NCI-H2171 treated with DMSO at 0.1 percent for 48 hours (cell line): ENCODE measurements around the gene HOXB5.

Source experiments
- DNase-seq: peaks from one replicate; lab custom pipeline; 2025; lab: John Stamatoyannopoulos, UW

Gene HOXB5

GRCh38 chr17:48589060-48589830, 4.3 kb downstream of the HOXB5 start:
- DNase-seq: no peak

- no peak for DNase-seq
Observed at GRCh38 chr17:48588528-48588927, 5.1 kb downstream of the HOXB5 start.

- DNase-seq: no peak
Observed at GRCh38 chr17:48588074-48588415, 5.5 kb downstream of the HOXB5 start.

- no peak for DNase-seq
Observed at GRCh38 chr17:48587276-48588073, 6.1 kb downstream of the HOXB5 start.

DNA sequence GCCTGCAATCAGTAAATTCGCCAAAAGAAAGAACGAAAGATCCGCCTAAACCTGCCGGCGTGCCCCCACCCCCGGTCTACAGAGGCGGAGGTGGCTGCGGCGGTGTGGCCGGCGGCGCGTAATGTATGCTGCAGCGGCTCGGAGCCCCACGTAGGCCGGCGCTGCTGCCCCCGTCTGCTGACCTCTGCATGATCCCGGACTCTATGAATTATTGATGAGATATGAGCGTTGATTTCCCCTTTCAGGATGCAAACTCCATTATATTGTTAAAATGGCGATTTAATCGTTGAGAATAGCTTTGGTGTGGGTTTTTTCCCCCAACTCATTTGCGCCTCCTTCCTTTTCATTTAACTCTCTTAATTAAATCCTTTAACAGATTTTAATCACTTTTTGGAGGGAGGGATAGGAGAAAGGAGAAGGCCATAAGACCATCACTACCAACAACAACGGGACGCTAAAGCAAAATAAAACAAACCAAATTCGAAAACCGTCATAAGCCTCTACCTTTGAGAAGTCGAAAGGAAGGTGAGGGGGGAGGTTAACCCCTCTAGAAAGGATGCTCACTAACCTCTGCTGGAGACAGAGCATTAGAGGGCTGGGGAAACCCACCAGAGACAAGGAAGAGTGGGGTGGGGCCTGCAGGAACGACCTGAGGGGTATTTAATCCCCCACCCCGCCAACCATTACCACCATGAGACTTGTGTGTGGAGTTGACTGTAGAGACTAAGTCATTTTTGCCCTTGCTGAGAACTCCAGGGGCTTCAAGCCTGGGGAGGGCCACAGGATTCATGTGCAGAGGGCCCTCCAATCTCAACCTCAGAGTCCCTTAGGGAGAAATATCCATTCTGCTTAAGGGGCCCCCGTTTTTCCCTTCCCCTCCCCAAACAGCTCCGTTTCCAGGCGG, 7.0 kb downstream of the HOXB5 start:
- no peak for DNase-seq

- no peak for DNase-seq
Observed at GRCh38 chr17:48584223-48584741, 9.3 kb downstream of the HOXB5 start.

- no peak for DNase-seq
Observed at GRCh38 chr17:48583708-48584222, 9.8 kb downstream of the HOXB5 start.

GRCh38 chr17:48582750-48583069, 10.9 kb downstream of the HOXB5 start:
- no peak for DNase-seq

- no peak for DNase-seq
Observed at GRCh38 chr17:48579760-48580554, 13.6 kb downstream of the HOXB5 start.

DNA sequence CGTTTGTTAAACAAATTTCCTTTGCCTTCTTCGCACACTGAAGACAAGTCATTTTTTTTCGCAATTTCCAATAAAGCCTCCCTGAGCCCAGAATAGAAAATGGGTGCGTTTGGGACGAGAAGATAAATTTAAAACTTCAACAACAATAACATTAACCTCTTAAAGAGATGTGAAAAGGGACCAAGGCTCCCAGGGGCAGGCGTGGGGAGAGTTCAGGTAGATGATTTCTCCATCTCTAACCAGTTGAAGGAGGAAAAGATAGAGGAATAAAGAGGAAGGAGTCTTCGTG, 14.2 kb downstream of the HOXB5 start:
- no peak for DNase-seq

GRCh38 chr17:48578616-48579470, 14.7 kb downstream of the HOXB5 start:
- DNase-seq: no peak

DNA sequence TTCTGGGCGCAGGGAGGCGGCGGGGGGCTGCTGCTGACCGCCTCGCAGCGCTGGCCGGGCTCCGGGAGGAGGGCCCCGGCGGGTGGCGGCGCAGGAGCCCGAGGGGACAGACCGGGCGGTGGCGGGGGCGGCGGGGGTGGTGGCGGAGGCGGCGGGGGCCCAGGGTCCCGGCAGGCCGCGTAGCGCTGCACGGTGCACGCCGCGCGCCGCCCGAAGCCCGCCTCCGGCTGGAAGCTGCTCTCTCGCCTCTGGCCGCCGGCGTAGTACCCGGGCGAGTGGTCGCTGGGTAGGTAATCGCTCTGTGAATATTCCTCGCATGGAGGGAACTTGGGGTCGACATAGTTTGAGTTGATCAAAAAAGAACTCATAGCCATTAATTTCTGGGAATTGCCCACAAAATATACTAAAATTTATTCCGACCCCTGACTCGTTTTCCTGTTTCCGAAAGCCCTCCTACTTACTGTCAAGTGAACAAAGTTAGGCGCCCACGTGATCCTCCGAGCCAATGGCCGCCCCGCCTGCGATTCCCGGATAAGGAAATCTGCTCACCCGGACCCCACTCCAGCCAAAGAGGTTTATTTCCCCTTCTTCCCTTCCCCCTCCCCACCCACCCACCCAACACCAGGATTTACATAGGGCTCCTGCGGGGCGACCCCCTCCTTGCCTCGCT, 15.5 kb downstream of the HOXB5 start, which contains the start of gene HOXB4:
TSS of gene HOXB4 (minus strand) at position 405 of the 670 bp plus-strand sequence. CDS start at position 374, 31 bp downstream.
- DNase-seq: no peak

DNA sequence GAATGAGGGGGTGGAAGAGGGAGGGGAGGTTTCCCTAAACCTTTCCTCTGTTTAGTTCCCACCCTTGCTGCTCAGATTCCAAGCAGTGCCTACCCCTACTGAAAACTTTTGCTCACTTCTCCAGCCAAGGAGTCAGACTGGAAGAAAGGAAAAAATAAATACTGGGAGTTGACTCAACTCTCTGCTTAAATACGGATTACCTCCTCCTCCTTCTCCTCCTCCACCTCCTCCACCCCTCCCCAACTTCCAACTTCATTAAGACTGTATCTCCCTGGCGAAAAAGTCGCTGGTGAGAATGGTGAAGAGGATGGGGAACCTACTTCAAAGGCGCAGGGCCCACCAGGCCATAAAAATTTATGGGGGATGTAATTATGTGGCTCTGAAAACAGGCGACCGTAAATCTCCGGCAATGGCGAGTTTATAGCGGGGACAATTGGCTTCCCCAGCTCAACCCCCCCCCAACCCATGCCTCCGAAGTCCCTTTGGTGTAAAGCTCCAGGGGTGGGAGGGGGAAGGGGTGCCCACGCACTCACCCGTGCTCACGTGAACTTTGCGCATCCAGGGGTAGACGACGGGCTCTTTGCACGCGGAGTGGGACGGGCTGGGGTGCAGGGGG, 16.1 kb downstream of the HOXB5 start:
- no peak for DNase-seq

DNA sequence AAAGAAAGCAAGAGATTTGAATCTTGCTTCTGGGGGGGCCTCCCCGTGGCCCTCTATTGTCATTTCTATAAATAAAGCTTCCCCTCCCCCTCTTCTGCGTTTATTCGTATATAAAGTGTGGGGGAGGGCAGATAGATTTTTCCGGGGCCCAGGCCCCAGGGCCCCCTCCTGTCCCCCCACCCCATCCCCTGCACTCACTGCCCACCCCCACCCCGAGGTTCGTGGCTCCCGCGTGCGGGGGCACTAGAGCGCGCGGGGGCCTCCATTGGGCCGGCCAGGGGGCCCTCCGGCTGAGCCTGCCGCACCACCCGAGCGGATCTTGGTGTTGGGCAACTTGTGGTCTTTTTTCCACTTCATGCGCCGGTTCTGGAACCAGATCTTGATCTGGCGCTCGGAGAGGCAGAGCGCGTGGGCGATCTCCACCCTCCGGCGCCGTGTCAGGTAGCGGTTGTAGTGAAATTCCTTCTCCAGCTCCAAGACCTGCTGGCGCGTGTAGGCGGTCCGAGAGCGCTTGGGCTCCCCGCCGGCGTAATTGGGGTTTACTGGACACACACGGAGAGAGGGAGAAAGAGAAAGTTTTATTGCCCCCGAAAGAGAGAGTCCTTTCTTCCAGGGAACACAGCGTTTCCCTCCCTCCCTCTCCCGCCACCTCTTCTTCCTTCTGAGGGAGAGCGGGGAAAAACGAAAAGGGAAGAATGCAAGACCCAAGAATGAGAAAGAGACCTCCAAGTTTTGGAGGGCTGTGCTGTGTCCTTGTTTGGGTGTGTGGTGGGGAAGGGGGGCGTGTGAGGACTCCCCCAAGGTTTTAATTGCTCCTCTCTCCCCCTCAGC, 16.9 kb downstream of the HOXB5 start:
- DNase-seq: no peak

DNA sequence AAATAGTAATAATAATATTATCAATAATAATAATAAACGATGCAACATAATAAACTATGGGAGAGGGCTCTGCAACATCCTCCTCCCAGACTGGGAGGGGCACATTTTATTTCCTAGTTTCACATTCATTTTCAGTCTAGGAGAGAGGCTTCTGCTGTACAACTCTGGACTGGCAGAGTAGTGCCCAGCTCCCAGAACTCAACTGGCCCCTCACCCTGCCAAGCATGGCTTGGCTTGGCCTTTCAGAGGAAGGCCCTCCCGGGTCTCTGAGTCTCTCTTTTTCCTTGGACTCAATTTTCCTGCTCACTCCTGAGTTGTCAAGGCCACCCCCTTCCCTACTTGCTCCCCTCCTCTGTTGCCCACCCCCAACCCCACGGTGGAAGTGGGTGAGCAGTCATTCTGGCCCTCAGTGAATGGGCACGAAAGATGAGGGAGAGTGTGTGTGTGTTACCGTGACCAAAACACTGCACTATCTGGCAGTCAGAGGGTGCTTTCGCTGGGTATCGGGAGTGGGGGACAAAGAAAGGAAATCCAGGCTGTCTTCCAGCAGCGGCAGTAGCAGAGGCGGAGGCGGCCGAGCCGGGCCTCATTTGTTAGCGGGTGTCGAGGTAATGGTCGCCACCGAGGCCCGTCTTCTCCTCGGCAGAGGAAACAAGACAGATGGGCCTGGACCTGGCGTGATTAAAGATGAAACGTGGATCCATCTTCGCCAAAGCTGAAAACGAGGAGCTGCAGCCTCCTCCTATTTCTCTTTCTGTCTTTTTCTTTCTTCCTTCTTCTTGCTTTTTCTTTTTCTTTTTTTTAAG, 17.7 kb downstream of the HOXB5 start:
- no peak for DNase-seq

DNA sequence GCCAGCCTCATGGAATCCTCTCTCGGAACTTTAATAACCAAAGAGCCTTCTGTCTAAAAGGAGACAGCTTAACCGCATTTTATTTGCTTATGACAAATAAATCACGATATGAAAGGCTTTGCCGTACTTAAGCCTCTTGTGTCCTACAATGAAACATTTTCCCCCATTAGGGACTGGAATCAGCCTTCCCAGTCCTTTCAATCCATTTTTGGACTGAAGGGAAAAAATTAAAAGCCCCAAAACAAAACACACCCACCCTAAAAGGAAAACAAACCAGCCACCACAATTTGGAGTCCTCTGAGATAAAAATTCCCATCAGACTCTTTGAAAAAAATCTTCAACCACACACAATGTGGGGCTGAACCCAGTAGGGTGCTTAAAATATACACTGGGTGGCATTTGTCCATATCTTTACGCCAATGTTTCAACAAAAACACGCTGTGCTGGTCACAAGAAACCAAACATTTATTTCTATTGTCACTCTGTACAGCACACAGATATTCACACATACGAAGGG, 18.5 kb downstream of the HOXB5 start:
- DNase-seq: no peak

- no peak for DNase-seq
Observed at GRCh38 chr17:48574505-48575065, 19.0 kb downstream of the HOXB5 start.
